Esophagus muscularis mucosa (tissue), 3 donors: ENCODE data around the gene DIPK1A.

Experiments used
- CTCF ChIP-seq, 3 experiments: fragments of 200-600 bp in 2 of 3; fragments of 450-650 bp in 1 of 3; sonication (generic) in 2 of 3; IDR thresholded peaks; one replicate each; pipeline ENCODE4 v1.5.1; 2017 to 2019; ENCODE audit warnings: antibody characterized with exemption in 3 of 3, mild to moderate bottlenecking in 2 of 3, moderate library complexity in 1 of 3
- POLR2AphosphoS5 ChIP-seq, 2 donors: sonication (generic); formaldehyde crosslinking; IDR thresholded peaks; one replicate each; pipeline ENCODE4 v1.6.1; 2017; ENCODE audit warnings: antibody characterized with exemption in 2 of 2

GRCh38 chr1:92907949-92908684 is 53.1 kb downstream of the DIPK1A start:
- TF ChIP-seq CTCF (IDR thresholded peaks at IDR 0.05) = no peak
- TF ChIP-seq POLR2AphosphoS5 (IDR thresholded peaks at IDR 0.05) = no peak
